ENCODE results near the gene CEP164. TPM values are rescaled to one million over a fixed set of nuclear protein-coding genes. Genes with fewer than 3 reads are reported as not detected.
"Not testable (repeated sequence)": the region's sequence is repeated elsewhere in the genome, so short reads cannot be mapped to it uniquely, and the experiment has no call there.

Gene CEP164
- total and polyA plus RNA-seq, 7 donors, result 2.0 to 12.4 (median 5.7) TPM

- DNase-seq (no peak), ATAC-seq (no peak)
- Histone ChIP-seq H3K9me3 (no peaks in the 10 kb centered on the region), H3K27me3 (ENCODE audit: insufficient read depth in 3 of 3, low read length in 2 of 3) (peaks cover 0 to 7% (median 0%) of the 10 kb centered on the region in 3 donors), H3K4me3 (no peak overlapping the region), H3K27ac (no peak overlapping the region), H3K4me1 (no peaks in the 10 kb centered on the region), H3K36me3 (ENCODE audit: insufficient read depth in 1 of 2, low read depth in 1 of 2) (no peaks in the 10 kb centered on the region)
- WGBS, 3 donors, result 91 to 96% (median 93%) methylated on average over 6 of the region's 6 CpGs
- intact Hi-C loops (cut with DNase I), result no loop called here
- TF ChIP-seq CTCF (IDR thresholded peaks at IDR 0.05), result no peak
Measured at GRCh38 chr11:117453886-117454563, 126.4 kb downstream of the CEP164 start.

GRCh38 chr11:117454564-117454917 is 126.9 kb downstream of the CEP164 start:
- 90 to 91% (median 91%) methylated on average over 1 of the region's 1 CpG for WGBS, 3 donors
- no peaks in the 10 kb centered on the region for H3K36me3 ChIP-seq (ENCODE audit: insufficient read depth in 1 of 2, low read depth in 1 of 2)
- no peaks in the 10 kb centered on the region for H3K9me3 ChIP-seq
- TF ChIP-seq CTCF (IDR thresholded peaks at IDR 0.05), result no peak
- H3K4me1 ChIP-seq, result no peaks in the 10 kb centered on the region
- DNase-seq (no peak), ATAC-seq (no peak)
- H3K27me3 ChIP-seq (ENCODE audit: insufficient read depth in 3 of 3, low read length in 2 of 3), result peaks cover 0 to 12% (median 0%) of the 10 kb centered on the region in 3 donors
- no peak overlapping the region for H3K4me3 ChIP-seq
- H3K27ac ChIP-seq, result no peak overlapping the region
- intact Hi-C loops (cut with DNase I), result no loop called here

GRCh38 chr11:117456027-117456720 is 128.5 kb downstream of the CEP164 start:
- no peak overlapping the region for H3K27ac ChIP-seq
- H3K27me3 ChIP-seq (ENCODE audit: insufficient read depth in 3 of 3, low read length in 2 of 3), result peaks cover 0 to 10% (median 2%) of the 10 kb centered on the region in 3 donors
- no peaks in the 10 kb centered on the region for H3K36me3 ChIP-seq (ENCODE audit: insufficient read depth in 1 of 2, low read depth in 1 of 2)
- intact Hi-C loops (cut with DNase I), result no loop called here
- no peak for TF ChIP-seq CTCF (IDR thresholded peaks at IDR 0.05)
- ATAC-seq (no peak), DNase-seq (no peak)
- no peaks in the 10 kb centered on the region for H3K9me3 ChIP-seq
- no peak overlapping the region for H3K4me3 ChIP-seq
- H3K4me1 ChIP-seq, result no peaks in the 10 kb centered on the region
- 81 to 82% (median 82%) methylated on average over 7 of the region's 7 CpGs for WGBS, 3 donors

DNA sequence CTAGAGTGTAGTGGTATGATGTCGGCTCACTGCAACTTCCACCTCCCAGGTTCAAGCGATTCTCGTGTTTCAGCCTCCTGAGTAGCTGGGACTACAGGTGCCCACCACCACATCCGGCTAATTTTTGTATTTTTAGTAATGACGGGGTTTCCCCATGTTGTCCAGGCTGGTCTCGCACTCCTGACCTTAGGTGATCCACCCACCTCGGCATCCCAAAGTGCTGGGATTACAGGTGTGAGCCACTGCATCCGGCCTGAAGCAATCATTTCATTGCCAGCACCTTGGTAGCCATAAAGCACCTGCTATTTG is 129.0 kb downstream of the CEP164 start:
- H3K36me3 ChIP-seq (ENCODE audit: insufficient read depth in 1 of 2, low read depth in 1 of 2); H3K27ac ChIP-seq; H3K9me3 ChIP-seq; DNase-seq; H3K4me3 ChIP-seq; ATAC-seq; intact Hi-C loops (cut with DNase I); H3K4me1 ChIP-seq: not testable (repeated sequence)
- WGBS, 3 donors, result 91 to 96% (median 93%) methylated on average over 8 of the region's 8 CpGs
- H3K27me3 ChIP-seq (ENCODE audit: insufficient read depth in 3 of 3, low read length in 2 of 3), result peaks cover 0 to 10% (median 2%) of the 10 kb centered on the region in 3 donors

- Histone ChIP-seq H3K4me3 (no peak overlapping the region), H3K4me1 (no peaks in the 10 kb centered on the region), H3K27me3 (ENCODE audit: insufficient read depth in 3 of 3, low read length in 2 of 3) (peaks cover 0 to 10% (median 2%) of the 10 kb centered on the region in 3 donors), H3K36me3 (ENCODE audit: insufficient read depth in 1 of 2, low read depth in 1 of 2) (no peaks in the 10 kb centered on the region), H3K9me3 (no peaks in the 10 kb centered on the region), H3K27ac (no peak overlapping the region)
- 62 to 68% (median 67%) methylated on average over 15 of the region's 15 CpGs for WGBS, 3 donors
- intact Hi-C loops (cut with DNase I), result no loop called here
- no peak for TF ChIP-seq CTCF (IDR thresholded peaks at IDR 0.05)
- ATAC-seq (no peak), DNase-seq (no peak)
Measured at GRCh38 chr11:117457031-117457785, 129.6 kb downstream of the CEP164 start.
